ENCODE results near the gene SCD.

- TF ChIP-seq CTCF (IDR thresholded peaks at IDR 0.05 in 8 of 11, conservative IDR thresholded peaks at IDR 0.05 in 3 of 11) = no peak
- no peak for TF ChIP-seq POLR2AphosphoS5 (IDR thresholded peaks at IDR 0.05)
These were observed 8.1 kb downstream of the SCD start for GRCh38 chr10:100355086-100355485.

All from spleen (tissue), 7 donors.